GM19043 (cell line): Measurements from ENCODE around the gene HLCS.

Experiments used
- ATAC-seq: cut with Tn5 transposase; IDR thresholded peaks from one replicate; pipeline ENCODE4 v1.9.1; 2021; ENCODE audit warnings: low read depth; ENCODE audit not compliant: unreplicated experiment

HLCS gene

DNA sequence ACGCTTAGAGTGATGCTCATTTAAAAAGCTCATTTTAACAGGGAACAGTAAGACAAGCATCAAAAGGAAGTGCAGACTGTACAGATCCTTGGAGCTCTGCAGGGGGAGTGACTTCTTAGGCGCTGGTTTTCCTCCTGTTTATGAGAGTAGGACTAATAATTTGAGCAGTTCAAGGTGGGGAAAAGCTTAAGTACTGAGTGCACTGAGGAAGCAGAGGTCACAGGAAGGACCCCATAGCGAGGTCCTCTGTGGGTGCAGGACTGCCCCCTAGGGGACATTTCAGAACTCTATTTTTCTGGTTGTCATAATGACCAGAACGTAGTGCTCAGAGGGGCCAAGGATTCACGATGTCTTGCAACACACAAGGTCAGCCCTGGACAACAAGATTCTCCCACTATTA lies 112.1 kb downstream of the HLCS start:
- ATAC-seq: no peak

DNA sequence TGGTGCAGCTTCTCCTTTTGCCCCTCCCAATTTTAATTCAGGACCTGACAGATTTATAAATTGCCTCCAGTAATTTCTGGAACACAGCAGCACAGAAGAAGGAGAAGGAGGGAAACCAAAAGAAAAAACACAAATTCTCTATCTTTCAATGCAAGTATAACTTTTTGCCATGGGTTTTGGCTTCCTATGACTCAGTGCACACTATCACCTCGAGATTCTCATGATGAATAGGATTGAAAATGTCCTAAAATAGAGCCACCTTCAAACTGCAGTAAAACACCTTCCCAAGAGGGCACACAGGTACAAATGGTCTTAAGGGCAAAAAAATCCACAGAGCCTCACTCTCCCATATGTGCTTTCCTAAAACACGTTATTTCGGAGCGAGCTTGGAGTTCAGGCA lies 113.6 kb downstream of the HLCS start:
- no peak for ATAC-seq

DNA sequence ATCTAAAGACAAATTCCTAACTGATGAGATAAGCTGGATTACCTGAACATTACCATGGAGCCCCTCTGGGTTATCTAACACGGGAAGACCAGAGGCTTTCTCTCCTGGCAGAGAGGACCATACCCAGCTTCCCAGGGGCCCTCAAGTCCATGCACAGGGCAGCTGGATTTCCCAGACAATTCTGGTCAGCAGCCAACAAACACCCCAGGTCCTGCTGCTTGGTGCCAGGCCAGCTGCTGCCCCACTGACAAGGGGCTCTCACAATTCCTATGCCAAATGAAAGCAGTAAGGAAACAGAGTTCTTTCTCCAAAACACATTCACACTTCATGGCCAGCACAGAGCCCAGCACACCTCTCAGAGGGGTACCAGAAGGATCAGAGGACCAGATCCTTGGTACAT lies 114.2 kb downstream of the HLCS start:
- no peak for ATAC-seq

DNA sequence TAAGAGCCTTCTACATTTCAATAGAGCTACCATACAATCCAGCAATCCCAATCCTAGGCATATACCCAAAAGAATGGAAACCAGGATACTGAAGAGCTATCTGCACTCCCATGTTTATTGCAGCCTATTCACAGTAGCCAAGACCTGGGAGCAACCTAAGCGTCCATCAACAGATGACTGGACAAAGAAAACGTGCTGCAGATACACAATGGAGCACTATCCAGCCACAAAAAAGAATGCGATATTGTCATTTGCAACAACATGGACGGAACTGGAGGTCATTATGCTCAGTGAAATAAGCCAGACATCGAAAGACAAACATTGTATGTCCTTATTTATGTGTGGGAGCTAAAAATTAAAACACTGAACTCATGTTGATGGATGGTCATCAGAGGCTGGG lies 115.3 kb downstream of the HLCS start:
- no peak for ATAC-seq

DNA sequence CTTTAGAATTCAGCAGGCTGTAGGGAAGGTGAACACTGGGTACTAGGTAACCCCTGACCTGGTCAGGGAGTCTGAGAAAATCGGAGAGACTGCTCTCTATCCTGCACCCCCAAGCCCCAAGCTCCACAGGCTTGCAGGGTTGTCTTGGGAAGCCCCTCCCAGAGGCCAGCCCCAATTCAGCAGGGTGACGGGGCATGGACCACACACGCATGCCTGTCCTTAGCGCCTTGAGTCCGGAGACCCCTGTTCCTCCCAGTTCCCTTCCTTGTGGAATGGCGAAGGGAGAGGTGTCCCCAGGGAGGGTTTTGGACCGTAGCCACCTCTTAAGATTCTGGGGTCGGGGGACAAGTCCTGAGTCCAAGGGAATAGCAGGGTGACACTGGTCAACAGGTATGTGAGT lies 116.1 kb downstream of the HLCS start:
- ATAC-seq: no peak

DNA sequence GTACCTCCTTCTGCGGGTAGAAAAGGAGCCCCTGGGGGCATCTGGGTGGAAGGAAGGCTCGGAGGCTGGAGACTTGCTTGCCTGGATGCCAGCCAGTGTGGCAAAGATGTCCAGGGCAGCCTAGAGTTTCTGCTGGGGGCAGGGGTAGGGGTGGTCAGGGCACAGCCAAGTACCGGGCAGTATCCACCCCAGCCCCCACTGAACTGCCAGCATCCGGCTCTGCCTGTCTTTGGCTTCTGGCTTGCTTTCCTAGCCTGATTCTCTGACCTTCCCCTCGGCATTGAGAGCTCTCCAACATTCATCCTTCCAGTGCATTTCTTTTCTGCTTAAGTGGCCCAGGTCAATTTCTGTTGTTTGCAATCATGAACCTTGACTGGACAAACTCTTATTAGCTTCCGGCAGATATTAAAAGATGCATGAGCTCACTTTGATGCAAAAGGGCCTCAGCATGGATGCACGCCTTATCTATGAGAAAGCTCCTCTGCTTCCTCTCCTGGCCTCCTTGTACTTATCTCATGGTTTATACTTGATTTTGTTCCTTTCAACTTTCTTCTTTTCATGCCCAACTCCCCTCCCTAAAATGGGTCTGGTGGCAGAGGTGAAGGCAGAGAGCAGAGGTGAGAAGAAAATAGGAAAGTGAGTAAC lies 116.9 kb downstream of the HLCS start:
- no peak for ATAC-seq

DNA sequence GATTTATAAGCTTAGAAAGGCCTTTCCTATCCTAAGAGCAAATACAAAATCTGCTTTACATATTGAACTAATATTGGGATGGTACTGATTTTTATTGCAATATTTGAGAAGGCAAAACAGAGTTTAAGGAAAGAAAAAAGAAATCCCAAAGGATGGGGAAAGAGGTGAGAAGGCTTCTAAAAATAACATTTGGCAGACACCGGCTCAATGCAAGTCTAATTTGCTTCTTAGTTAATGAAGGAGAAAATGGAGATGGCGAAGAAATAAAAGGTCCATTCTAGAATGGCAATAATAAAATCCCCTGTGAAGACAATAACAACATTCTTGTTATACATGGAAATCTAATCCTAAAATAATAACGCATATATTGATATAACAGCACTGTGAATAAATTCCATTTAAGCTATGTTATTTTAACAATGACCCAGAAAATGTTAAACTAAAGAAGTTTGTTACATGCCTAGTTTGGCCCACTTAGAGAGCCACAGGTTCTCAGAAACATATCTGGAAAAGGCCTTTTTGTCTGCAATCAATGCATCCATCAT lies 117.7 kb downstream of the HLCS start:
- no peak for ATAC-seq

DNA sequence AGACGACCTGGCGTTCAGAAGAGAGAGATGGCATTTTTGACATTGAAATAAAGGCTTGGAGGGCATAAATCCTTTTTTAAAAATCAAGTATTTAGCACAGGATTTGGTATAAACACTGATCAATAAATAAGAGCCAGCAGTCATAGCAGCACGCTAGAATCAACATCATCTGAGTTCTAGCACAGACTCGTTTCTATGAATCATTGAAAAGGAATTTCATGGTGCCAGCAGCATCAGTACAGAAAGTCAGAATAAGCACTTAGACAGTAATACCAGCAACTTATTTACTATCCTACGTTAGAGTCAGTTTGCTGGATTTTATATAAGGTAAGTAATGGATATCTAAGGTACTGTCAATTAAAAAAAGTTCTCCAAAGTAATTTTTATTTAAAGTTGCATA lies 119.3 kb downstream of the HLCS start:
- no peak for ATAC-seq

DNA sequence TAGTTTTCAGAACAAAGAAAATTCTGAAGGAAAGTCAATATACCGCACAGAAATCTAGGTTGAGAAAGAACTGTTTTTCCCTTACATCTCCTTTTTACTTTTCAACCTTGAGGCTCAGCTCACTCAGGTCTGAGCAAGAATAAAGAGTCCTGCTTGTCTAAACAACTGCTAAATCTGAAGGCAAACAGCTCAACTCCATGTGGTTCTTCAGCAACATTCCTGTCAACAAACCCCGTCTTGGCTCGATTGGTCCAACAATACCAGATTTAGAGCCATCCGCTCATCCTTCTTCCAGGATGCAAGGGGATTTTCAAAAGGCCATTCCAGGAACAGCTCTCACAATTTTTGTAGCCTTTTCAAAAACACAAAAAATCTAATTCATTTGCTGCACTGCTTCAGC lies 119.8 kb downstream of the HLCS start:
- no peak for ATAC-seq

DNA sequence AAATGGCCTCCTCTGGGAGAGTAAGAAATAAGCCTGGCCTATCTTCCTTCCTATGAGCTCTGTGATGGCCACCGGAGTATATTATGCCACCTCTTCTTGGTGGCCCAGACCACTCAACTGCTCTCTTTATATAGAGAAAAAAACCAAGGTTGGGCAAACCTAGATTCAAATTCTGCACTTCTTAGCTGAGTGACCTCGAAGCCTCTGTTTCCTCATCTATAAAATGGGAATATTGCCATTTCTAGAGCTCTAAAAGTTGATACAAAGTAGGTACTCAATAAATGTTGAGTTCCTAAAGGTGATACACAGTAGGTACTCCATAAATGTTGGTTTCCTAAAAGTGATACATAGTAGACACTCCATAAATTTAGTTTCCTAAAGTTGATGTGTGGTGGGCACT lies 120.7 kb downstream of the HLCS start:
- ATAC-seq: no peak

DNA sequence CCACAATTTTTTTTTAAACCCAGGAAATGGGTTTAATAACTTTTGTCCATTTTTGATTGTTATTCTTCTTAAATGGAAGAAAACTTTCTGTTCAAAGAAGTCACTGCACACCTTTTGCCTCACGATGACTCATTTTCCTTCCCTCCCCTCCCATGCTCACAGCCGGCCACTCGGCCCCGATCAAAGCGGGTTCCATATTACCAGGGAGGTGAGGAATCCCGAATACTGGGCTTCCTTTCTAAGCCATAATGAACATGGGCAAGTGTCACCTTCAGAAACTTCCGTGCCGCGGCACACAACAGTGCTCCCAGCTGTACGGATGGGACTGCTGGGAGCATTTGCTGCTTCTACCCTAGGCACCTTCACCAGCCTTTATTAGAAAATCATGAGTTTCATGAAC lies 121.4 kb downstream of the HLCS start:
- ATAC-seq: no peak

DNA sequence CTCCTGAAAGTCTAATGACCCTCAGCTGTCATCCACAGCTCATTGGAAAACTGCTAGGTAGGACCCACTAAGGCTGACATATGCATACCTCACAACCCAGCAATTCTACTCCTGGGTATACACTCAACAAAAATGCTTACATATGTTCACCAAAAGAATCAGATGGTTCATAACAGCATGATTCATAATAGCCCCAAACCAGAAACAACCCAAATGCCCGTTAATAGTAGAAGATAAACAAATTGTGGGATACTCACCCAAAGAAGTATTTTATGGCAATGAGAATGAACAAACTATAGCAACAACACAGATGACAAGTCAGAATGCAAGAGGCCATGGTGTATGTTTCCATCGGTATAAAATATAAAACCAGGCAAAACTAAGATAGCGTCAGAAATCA lies 124.6 kb downstream of the HLCS start:
- no peak for ATAC-seq

DNA sequence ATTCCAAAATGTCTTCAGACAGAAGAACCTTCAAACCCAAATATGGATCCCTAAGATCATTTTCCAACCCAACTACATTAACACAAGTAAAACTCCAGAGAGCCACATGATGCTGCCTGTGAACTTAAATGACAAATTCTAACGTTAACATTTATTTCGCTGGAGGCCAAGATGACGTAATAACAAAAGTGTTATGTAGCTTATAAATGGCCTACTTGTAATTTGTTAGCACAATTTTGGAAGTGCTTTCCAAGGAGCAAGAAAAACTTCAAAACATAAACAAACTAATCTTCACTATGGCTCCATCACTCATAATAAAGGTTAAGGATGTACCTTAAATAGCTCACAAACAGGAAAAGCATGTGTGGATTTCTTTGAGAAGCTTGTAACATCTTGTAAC lies 126.7 kb downstream of the HLCS start:
- no peak for ATAC-seq

DNA sequence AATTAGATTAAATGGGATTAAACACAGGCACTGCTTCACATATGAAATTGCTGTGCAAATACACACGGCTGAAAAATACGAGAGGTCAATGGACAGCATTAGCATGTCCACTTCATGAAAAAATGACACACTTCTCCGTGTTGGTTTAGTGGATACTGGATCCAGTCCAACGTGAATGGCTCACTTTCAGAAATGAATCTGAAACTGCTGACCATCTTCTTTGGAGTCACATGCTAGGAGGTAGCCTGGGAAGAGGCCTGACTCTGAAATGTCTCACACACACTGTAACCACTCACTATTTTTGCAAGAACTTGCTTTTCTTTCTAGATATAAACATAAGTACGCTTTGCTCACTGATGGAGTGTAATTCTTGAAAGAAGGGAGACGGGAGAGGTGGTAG lies 127.3 kb downstream of the HLCS start:
- no peak for ATAC-seq

DNA sequence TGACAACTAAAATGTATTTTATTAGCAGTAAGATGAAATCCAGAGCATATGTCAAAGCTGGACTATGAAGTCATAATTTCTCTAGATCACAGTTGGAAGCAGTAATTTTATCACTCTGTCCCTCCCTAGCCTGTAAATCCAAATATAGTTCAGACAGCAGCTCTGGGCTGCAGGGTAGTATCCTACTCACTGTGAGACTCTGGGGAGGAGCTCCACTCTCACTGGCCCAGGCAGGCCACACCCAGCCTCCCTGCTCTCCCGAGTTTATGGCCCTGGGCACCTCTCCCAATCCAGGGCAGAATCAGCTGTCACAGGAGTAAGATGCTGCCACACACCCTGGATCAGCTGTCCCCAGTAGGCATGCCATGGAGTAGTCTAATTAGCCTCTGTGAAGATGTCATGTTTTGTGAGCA lies 131.1 kb downstream of the HLCS start:
- ATAC-seq: no peak

DNA sequence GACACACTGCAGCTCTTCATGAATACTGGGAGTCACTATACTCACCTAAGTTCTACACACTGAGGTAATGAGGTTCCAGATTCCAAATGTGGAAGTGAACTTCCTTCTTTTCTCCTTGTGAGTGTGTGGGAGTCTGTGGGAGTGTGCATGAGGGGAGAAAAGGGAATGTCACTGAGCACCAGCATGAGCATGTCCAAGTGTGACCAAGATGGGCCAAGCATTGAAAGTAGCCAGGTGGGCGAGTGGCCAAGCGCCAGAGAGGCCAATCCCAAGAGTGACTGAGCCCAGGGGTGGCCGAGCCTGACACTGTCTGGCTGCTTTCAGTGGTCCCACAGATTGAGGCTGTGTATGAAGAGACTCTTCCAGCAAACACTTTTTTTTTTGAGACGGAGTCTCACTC lies 132.3 kb downstream of the HLCS start:
- ATAC-seq: no peak

DNA sequence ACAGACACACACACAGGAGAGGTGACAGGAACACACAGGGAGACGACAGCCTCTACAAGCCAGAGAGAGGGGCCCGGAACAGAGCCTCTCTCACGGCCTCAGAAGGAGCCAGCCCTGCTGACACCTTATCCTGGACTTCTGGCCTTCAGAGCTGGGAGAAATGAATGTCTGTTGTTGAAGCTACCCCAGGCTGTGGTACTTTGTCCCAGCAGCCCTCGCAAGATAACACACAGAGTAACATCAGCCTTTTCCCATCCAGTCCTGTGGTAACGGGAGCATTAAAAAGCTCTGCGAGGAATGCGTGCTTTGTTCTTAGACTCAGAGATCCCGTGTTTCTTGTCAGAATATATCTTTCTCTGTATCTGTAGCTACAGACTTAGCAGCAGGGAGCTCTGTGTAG lies 136.4 kb downstream of the HLCS start:
- ATAC-seq: no peak

DNA sequence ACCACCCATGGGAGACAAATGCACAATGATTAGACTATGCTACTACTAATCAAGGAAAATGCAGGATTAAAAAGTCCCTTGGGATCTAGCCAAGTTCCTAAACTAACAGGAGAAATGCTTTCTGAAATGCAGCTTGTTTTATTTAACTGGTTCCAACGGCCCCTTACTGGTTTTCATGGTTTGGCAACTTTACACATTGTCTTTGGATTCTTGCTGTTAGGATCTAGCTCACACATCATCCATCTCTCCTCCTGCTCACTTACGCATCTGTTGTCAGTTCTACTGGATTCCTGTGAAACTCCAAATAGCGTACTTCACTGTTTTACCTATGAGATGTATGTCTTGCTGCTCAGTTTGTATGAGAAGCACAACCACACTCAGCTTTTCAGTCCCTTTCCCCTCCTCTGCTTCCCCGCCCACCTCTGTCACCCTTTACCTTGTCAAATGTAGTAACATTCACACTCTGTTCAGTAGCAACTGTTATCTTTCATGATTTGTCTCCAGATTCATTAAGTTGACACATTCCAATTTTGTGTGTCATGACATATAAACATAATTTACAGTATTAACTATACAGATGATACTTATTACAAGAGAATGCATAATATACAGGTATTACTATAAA lies 137.5 kb downstream of the HLCS start:
- ATAC-seq: no peak

DNA sequence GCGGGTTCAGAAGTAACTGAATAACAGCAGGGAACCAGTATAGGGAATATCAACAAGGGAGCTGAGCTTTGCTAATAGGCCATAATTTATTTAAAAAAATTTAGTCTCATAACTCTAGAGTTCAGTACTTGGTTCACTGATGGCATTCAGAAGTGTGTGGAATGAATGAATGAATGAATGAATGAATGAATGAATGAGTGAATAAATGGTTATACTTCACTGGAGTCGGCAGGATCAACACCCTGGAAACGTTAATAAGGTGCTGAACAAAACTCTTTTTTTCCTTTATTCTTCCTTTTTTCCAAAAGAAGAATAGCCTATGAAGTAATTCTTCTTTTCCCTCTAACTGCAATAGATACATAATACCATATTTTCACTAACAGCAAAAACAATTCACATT lies 138.3 kb downstream of the HLCS start:
- ATAC-seq: no peak

DNA sequence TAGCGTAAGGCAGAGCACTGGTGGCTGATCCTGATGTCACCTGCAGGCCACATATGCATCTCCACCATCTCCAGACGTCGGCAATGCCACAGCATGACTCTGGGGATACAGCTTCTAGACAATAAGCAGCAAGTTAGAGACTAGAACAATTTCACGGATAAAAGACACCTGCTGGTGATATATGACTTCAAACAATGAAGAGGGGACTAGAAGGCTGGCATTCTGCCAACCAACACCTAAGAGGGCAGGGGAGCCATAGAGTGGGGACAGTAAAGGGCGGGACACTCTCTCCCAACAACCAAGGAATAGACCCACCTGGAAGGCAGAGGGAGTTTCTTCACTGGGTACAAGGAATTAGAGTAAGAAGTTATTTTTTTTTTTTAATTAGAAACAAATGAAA lies 140.8 kb downstream of the HLCS start:
- ATAC-seq: no peak

DNA sequence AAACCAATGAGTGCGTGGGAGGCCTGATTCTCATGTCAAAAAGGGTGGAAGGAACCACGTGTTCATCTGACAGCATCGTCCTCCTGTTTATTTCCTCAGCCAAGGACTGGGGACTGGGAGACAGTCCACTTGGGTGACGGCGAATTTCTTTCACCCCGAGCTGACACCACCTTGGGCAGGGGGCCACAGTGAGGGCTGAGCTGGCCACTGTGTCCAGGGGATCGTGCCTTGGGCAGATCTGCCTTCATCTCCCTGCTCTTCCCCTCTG lies 145.5 kb downstream of the HLCS start:
- ATAC-seq: no peak

DNA sequence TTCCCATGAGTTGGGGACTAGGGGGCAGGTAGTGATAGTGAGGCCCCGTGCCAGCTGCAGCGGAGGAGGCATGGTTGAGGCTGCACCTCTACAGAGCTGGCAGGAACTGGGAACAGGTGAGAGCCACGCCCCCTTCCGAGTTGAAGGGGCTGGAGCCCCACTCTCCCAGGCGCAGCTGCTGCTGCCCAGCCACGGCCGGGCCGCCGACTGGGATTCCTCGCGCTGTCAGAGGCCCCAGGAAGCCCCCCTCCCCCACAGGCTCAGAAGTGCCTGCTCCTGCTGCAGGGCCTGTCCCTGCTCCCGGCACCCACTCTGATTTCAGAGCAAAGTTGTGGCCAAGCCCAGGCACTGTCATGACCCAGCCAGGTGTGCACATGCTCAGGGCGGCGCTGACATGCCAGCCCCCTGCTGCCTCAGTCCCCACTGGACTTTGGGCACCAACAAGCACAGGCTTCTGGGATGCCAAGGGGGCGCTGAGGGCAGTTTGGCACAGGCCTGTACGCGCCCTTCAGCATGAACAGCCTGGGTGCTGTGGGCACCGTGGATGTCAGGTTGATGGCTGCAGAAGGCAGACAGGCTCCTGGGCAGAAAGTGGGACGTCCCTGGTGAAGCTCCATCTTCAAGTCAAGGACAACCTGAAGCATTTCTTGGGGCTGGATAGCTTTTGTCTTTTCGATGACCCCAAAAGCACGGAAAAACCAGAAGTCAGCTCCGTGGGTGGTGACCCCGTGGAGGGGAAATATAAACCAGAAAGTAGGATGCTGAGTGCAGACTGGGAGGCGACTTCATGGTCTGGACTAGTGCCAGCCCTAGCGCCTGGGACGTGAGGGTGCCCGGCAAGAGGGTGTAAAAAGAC lies 146.1 kb downstream of the HLCS start:
- no peak for ATAC-seq
